Liver (tissue), 9 donors: ENCODE results near the gene NDUFAF2. TPM values are rescaled to one million over a fixed set of nuclear protein-coding genes. Genes with fewer than 3 reads are reported as not detected.

ENCODE experiments used
- DNase-seq: peaks from one replicate; pipeline ENCODE4 v3.0.0-alpha.2; 2017; ENCODE audit warnings: low spot score
- H3K27ac ChIP-seq, 2 donors: one replicate each; pipeline ENCODE4 v1.7.0; 2013; ENCODE audit warnings: inconsistent platforms in 2 of 2, low read length in 2 of 2, control low read depth in 1 of 2, low read depth in 1 of 2, mild to moderate bottlenecking in 1 of 2
- H3K27me3 ChIP-seq, 4 donors: one replicate each; pipeline versions ENCODE4 v1.6.1 to v1.7.0; 2013; ENCODE audit warnings: low read length in 3 of 4, inconsistent platforms in 1 of 4, mild to moderate bottlenecking in 1 of 4, moderate library complexity in 1 of 4; ENCODE audit not compliant: control insufficient read depth in 4 of 4, insufficient read depth in 4 of 4
- H3K36me3 ChIP-seq, 4 donors: one replicate each; pipeline versions ENCODE4 v1.6.1 to v1.7.0; 2013; ENCODE audit warnings: low read length in 3 of 4, mild to moderate bottlenecking in 3 of 4, low read depth in 1 of 4, moderate library complexity in 1 of 4; ENCODE audit not compliant: control insufficient read depth in 4 of 4, insufficient read depth in 3 of 4
- H3K4me1 ChIP-seq, 4 donors: one replicate each; pipeline versions ENCODE4 v1.6.1 to v1.7.0; 2013; ENCODE audit warnings: low read length in 3 of 4, mild to moderate bottlenecking in 3 of 4, moderate library complexity in 1 of 4; ENCODE audit not compliant: control insufficient read depth in 4 of 4, insufficient read depth in 4 of 4
- H3K4me3 ChIP-seq, 3 donors: one replicate each; pipeline versions ENCODE4 v1.6.1 to v1.7.0; 2013; ENCODE audit warnings: low read length in 3 of 3, control low read depth in 1 of 3, low read depth in 1 of 3, mild to moderate bottlenecking in 1 of 3
- H3K9ac ChIP-seq, 2 donors: one replicate each; pipeline ENCODE4 v1.7.0; 2013; ENCODE audit warnings: low read length in 2 of 2, mild to moderate bottlenecking in 2 of 2, moderate library complexity in 2 of 2, control low read depth in 1 of 2, low read depth in 1 of 2
- H3K9me3 ChIP-seq, 4 donors: one replicate each; pipeline versions ENCODE4 v1.6.1 to v1.7.0; 2013; ENCODE audit warnings: low read length in 3 of 4; ENCODE audit not compliant: control insufficient read depth in 4 of 4
- EGR1 ChIP-seq, 2 donors: IDR thresholded peaks; 2 replicates each; pipeline ENCODE4 v1.6.1; 2016 to 2018; ENCODE audit warnings: antibody characterized with exemption in 2 of 2, low read depth in 2 of 2
- FOXA1 ChIP-seq: IDR thresholded peaks from 2 replicates; pipeline ENCODE4 v1.6.1; 2016; ENCODE audit warnings: antibody characterized with exemption
- FOXA2 ChIP-seq: IDR thresholded peaks from 2 replicates; pipeline ENCODE4 v1.6.1; 2016; ENCODE audit warnings: antibody characterized with exemption
- GABPA ChIP-seq, 2 donors: IDR thresholded peaks in 1 of 2; conservative IDR thresholded peaks in 1 of 2; 2 replicates each; pipeline ENCODE4 v1.6.1; 2016; ENCODE audit warnings: antibody characterized with exemption in 2 of 2, mild to moderate bottlenecking in 1 of 2, moderate library complexity in 1 of 2
- HNF4A ChIP-seq, 2 donors: conservative IDR thresholded peaks; 2 replicates each; pipeline ENCODE4 v1.6.1; 2016; ENCODE audit warnings: antibody characterized with exemption in 2 of 2, mild to moderate bottlenecking in 2 of 2
- HNF4G ChIP-seq: IDR thresholded peaks from 2 replicates; pipeline ENCODE4 v1.6.1; 2016; ENCODE audit warnings: antibody characterized with exemption
- JUND ChIP-seq, 2 donors: IDR thresholded peaks; 2 replicates each; pipeline ENCODE4 v1.6.1; 2016; ENCODE audit warnings: antibody characterized with exemption in 2 of 2
- NR2F2 ChIP-seq: IDR thresholded peaks from 2 replicates; pipeline ENCODE4 v1.6.1; 2016; ENCODE audit warnings: antibody characterized with exemption
- RAD21 ChIP-seq, 2 donors: IDR thresholded peaks; 2 replicates each; pipeline ENCODE4 v1.6.1; 2016; ENCODE audit warnings: antibody characterized with exemption in 2 of 2, mild to moderate bottlenecking in 2 of 2
- RXRA ChIP-seq, 2 donors: IDR thresholded peaks; 2 replicates each; pipeline ENCODE4 v1.6.1; 2017 to 2018; ENCODE audit warnings: antibody characterized with exemption in 2 of 2, mild to moderate bottlenecking in 1 of 2
- SP1 ChIP-seq: IDR thresholded peaks from 2 replicates; pipeline ENCODE4 v1.6.1; 2018; ENCODE audit warnings: antibody characterized with exemption, mild to moderate bottlenecking
- TAF1 ChIP-seq: conservative IDR thresholded peaks from 2 replicates; pipeline ENCODE4 v1.6.1; 2016; ENCODE audit warnings: antibody characterized with exemption, mild to moderate bottlenecking
- YY1 ChIP-seq: IDR thresholded peaks from 2 replicates; pipeline ENCODE4 v1.6.1; 2016; ENCODE audit warnings: antibody characterized with exemption, mild to moderate bottlenecking
- WGBS: extraction: QIAGEN DNeasy Blood & Tissue Kit; methylation state at CpG from one replicate; pipeline ENCODE4 v1.1.7; 2013; 5-methylcytosine and 5-hydroxymethylcytosine counted together
- polyA plus RNA-seq, 2 donors: library from polyadenylated mRNA; stranded (reverse) in 1 of 2; unstranded in 1 of 2; fragments of 200-250 nt in 1 of 2; fragments of >200 nt in 1 of 2; fragmentation: Nextera tagmentation in 1 of 2; extraction: Ambion mirVana in 1 of 2; gene quantifications; one replicate each; pipeline versions ENCODE4 v1.2.1 to v1.2.3, GENCODE V29; 2013 to 2015
- total RNA-seq, 2 donors: library from RNA; depleted of rRNA; stranded (reverse); fragments of >200 nt; gene quantifications; one replicate each; pipeline ENCODE4 v1.2.3, GENCODE V29; 2014
- TF ChIP-seq, protein P1 (sequence below): fragments of 150-350 bp; IDR thresholded peaks from 2 replicates; pipeline ENCODE4 v1.5.1; 2017; ENCODE audit warnings: improper control_type of control experiment, low read depth, low read length; ENCODE audit not compliant: missing input control
- TF ChIP-seq, protein P2 (sequence below): IDR thresholded peaks from 2 replicates; pipeline ENCODE4 v1.6.1; 2016; ENCODE audit warnings: antibody characterized with exemption
- TF ChIP-seq, protein P3 (sequence below): IDR thresholded peaks from 2 replicates; pipeline ENCODE4 v1.6.1; 2016; ENCODE audit warnings: antibody characterized with exemption, mild to moderate bottlenecking
- TF ChIP-seq, protein P4 (sequence below): IDR thresholded peaks from 2 replicates; pipeline ENCODE4 v1.6.1; 2016; ENCODE audit warnings: antibody characterized with exemption
- TF ChIP-seq, protein P5 (sequence below): IDR thresholded peaks from 2 replicates; pipeline ENCODE4 v1.6.1; 2016; ENCODE audit warnings: antibody characterized with exemption
- donor health status: healthy.
- donor health status: healthy.
- donor health status: healthy.
- donor health status: healthy.
- donor health status: healthy.

Gene NDUFAF2
- total and polyA plus RNA-seq, 4 donors = 4.3 to 21.3 (median 12.5) TPM

DNA sequence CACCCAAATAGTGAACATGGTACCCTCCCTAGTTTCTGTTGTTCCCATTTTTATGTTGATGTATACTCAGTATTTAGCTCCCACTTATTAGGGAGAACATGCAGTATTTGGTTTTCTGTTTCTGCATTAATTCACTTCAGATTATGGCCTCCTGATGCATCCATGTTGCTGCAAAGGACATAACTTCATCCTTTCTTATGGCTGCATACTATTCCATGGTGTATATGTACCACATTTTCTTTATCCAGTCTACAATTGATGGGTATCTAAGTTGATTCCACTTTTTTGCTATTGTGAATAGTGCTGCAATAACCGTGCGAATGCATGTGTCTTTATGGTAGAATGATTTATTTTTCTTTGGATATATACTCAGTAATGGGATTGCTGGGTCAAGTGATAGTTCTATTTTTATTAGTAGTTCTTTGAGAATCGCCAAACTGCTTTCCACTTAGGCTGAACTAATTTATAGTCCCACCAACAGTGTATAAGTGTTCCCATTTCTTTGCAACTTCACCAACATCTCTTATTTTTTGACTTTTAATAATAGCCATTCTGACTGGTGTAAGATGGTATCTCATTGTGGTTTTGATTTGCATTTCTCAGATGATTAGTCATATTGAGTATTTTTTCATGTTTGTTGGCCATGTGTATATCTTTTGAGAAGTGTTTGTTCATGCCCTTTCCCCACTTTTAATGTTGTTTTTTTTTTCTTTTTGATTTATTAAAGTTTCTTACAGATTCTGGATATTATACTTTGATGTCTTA is 137.7 kb downstream of the NDUFAF2 start:
- Histone ChIP-seq H3K9ac (no peak overlapping the region), H3K4me1 (no peaks in the 10 kb centered on the region), H3K36me3 (peaks cover 0 to 2% (median 0%) of the 10 kb centered on the region in 4 donors), H3K4me3 (no peak overlapping the region), H3K27ac (no peak overlapping the region), H3K27me3 (no peaks in the 10 kb centered on the region), H3K9me3 (no peaks in the 10 kb centered on the region)
- 98% methylated on average over 3 of the region's 3 CpGs for WGBS
- TF ChIP-seq JUND (IDR thresholded peaks at IDR 0.05) (no peak), SP1 (no peak), FOXA1 (no peak), RXRA (IDR thresholded peaks at IDR 0.05) (no peak), YY1 (no peak), RAD21 (IDR thresholded peaks at IDR 0.05) (no peak), EGR1 (IDR thresholded peaks at IDR 0.05; ENCODE audit: low read depth in 2 of 2) (no peak), NR2F2 (no peak), TAF1 (no peak), FOXA2 (no peak), HNF4A (conservative IDR thresholded peaks at IDR 0.05) (no peak), HNF4G (no peak), GABPA (IDR thresholded peaks at IDR 0.05 in 1 of 2, conservative IDR thresholded peaks at IDR 0.05 in 1 of 2) (no peak)
- TF ChIP-seq, protein P1, sequence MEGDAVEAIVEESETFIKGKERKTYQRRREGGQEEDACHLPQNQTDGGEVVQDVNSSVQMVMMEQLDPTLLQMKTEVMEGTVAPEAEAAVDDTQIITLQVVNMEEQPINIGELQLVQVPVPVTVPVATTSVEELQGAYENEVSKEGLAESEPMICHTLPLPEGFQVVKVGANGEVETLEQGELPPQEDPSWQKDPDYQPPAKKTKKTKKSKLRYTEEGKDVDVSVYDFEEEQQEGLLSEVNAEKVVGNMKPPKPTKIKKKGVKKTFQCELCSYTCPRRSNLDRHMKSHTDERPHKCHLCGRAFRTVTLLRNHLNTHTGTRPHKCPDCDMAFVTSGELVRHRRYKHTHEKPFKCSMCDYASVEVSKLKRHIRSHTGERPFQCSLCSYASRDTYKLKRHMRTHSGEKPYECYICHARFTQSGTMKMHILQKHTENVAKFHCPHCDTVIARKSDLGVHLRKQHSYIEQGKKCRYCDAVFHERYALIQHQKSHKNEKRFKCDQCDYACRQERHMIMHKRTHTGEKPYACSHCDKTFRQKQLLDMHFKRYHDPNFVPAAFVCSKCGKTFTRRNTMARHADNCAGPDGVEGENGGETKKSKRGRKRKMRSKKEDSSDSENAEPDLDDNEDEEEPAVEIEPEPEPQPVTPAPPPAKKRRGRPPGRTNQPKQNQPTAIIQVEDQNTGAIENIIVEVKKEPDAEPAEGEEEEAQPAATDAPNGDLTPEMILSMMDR = no peak
- TF ChIP-seq, protein P2, sequence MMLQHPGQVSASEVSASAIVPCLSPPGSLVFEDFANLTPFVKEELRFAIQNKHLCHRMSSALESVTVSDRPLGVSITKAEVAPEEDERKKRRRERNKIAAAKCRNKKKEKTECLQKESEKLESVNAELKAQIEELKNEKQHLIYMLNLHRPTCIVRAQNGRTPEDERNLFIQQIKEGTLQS = no peak
- TF ChIP-seq, protein P3, sequence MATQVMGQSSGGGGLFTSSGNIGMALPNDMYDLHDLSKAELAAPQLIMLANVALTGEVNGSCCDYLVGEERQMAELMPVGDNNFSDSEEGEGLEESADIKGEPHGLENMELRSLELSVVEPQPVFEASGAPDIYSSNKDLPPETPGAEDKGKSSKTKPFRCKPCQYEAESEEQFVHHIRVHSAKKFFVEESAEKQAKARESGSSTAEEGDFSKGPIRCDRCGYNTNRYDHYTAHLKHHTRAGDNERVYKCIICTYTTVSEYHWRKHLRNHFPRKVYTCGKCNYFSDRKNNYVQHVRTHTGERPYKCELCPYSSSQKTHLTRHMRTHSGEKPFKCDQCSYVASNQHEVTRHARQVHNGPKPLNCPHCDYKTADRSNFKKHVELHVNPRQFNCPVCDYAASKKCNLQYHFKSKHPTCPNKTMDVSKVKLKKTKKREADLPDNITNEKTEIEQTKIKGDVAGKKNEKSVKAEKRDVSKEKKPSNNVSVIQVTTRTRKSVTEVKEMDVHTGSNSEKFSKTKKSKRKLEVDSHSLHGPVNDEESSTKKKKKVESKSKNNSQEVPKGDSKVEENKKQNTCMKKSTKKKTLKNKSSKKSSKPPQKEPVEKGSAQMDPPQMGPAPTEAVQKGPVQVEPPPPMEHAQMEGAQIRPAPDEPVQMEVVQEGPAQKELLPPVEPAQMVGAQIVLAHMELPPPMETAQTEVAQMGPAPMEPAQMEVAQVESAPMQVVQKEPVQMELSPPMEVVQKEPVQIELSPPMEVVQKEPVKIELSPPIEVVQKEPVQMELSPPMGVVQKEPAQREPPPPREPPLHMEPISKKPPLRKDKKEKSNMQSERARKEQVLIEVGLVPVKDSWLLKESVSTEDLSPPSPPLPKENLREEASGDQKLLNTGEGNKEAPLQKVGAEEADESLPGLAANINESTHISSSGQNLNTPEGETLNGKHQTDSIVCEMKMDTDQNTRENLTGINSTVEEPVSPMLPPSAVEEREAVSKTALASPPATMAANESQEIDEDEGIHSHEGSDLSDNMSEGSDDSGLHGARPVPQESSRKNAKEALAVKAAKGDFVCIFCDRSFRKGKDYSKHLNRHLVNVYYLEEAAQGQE = no peak
- TF ChIP-seq, protein P4, sequence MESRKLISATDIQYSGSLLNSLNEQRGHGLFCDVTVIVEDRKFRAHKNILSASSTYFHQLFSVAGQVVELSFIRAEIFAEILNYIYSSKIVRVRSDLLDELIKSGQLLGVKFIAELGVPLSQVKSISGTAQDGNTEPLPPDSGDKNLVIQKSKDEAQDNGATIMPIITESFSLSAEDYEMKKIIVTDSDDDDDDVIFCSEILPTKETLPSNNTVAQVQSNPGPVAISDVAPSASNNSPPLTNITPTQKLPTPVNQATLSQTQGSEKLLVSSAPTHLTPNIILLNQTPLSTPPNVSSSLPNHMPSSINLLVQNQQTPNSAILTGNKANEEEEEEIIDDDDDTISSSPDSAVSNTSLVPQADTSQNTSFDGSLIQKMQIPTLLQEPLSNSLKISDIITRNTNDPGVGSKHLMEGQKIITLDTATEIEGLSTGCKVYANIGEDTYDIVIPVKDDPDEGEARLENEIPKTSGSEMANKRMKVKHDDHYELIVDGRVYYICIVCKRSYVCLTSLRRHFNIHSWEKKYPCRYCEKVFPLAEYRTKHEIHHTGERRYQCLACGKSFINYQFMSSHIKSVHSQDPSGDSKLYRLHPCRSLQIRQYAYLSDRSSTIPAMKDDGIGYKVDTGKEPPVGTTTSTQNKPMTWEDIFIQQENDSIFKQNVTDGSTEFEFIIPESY = no peak
- TF ChIP-seq, protein P5, sequence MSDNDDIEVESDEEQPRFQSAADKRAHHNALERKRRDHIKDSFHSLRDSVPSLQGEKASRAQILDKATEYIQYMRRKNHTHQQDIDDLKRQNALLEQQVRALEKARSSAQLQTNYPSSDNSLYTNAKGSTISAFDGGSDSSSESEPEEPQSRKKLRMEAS = no peak
- no peak for DNase-seq
